ENCODE results near the gene FAM227B.

The FAM227B gene

DNA sequence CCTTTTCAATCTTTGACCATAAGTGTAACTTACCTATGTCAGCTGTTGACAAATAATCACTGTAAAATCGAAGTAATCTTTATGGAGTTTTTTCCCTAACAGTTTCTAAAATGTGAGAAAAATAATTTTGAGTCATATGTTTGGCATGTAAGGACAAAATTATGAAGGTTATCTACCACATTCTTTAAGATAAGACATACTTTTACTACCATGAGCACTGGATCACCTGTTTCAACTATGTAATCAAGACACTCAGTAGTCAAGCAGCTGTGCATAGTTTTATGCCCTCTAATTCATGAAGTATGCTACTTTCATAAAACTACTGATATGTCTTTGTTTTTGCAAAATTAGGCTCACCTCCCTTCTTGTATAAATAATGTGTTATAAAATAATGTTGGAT is 185.4 kb downstream of the FAM227B start:
- TF ChIP-seq, protein P1, sequence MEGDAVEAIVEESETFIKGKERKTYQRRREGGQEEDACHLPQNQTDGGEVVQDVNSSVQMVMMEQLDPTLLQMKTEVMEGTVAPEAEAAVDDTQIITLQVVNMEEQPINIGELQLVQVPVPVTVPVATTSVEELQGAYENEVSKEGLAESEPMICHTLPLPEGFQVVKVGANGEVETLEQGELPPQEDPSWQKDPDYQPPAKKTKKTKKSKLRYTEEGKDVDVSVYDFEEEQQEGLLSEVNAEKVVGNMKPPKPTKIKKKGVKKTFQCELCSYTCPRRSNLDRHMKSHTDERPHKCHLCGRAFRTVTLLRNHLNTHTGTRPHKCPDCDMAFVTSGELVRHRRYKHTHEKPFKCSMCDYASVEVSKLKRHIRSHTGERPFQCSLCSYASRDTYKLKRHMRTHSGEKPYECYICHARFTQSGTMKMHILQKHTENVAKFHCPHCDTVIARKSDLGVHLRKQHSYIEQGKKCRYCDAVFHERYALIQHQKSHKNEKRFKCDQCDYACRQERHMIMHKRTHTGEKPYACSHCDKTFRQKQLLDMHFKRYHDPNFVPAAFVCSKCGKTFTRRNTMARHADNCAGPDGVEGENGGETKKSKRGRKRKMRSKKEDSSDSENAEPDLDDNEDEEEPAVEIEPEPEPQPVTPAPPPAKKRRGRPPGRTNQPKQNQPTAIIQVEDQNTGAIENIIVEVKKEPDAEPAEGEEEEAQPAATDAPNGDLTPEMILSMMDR (IDR thresholded peaks at IDR 0.05; ENCODE audit: extremely low read depth, insufficient read depth, missing control alignments) = no peak
- in situ Hi-C loops (cut with MboI; ENCODE audit: low pct_unique_long_range_greater_than_20kb, low sequenced_read_pairs, unreplicated experiment) = no loop called here
- no peak for DNase-seq (ENCODE audit: low spot score)

DNA sequence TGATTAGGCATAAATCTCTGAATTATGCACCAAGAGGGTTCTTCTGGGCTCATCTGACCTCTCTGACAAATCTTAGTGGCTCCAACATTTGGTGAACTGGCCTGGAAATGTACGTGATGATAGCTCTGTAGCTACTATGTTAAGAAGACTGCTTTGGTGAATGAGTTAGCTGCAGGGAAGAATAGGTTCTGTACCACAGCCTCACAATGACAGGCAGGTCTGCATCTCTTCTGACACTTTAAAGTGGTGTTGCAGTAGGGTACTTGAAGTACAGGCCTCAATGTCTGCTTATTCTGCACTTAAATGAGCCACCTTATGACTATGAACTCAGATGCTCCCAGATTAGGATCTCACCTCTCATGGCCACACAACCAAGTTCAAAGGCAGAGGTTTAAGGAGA is 190.6 kb downstream of the FAM227B start:
- DNase-seq (ENCODE audit: low spot score) = no peak
- in situ Hi-C loops (cut with MboI; ENCODE audit: low pct_unique_long_range_greater_than_20kb, low sequenced_read_pairs, unreplicated experiment) = no loop called here
- TF ChIP-seq, protein P1 (IDR thresholded peaks at IDR 0.05; ENCODE audit: extremely low read depth, insufficient read depth, missing control alignments) = no peak

DNA sequence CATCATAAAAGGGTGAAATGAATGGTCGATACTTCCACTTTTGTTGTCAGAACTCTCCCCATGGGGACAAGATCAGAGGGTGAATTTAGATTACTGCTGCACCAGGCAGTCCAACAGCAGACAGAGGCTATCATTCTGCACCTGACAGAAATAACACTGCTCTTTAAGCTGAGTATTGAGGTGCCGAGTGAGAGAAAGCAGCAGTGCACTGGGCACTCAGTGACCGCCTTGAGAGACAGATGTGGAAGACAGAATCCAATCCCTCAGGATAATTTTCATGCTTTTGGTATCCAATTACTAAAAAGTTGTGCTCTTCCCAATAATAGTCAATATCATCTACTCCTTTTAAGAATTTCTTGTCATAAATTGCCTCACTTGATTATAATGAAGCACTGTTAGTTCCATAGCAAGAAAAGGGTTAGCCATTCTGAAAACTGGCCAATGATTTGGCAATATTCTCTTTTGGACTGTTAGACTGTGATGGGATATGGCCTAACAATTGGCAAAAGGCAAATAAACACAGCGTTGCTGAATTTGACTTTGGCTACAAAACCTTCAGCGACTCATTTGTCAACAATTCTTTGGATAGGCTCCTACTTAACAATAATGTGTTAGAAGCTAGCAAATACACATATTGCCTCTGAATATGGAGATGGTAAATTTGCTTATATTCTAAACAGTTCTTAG is 192.1 kb downstream of the FAM227B start:
- TF ChIP-seq, protein P1 (IDR thresholded peaks at IDR 0.05; ENCODE audit: extremely low read depth, insufficient read depth, missing control alignments) = no peak
- DNase-seq (ENCODE audit: low spot score) = no peak
- in situ Hi-C loops (cut with MboI; ENCODE audit: low pct_unique_long_range_greater_than_20kb, low sequenced_read_pairs, unreplicated experiment) = no loop called here

DNA sequence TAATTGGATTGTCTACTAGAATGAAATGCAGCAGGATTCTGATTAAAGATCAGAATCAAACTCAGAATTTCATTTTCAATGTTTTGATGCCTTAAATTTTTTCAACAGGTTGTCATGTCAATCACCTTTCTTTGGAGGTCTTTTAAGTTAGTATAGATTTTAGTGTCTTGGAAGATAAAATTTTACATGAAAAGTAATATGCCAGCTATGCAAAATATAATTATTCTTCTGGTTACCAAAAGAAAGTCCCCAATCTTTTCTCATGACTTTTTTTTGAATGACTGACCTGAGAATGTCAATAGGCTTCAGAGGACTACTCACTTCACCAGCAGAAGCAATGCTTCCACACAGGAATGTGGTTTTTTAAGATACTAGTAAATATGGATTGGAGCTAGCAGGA is 193.2 kb downstream of the FAM227B start:
- TF ChIP-seq, protein P1 (IDR thresholded peaks at IDR 0.05; ENCODE audit: extremely low read depth, insufficient read depth, missing control alignments) = no peak
- no peak for DNase-seq (ENCODE audit: low spot score)
- in situ Hi-C loops (cut with MboI; ENCODE audit: low pct_unique_long_range_greater_than_20kb, low sequenced_read_pairs, unreplicated experiment) = no loop called here

DNA sequence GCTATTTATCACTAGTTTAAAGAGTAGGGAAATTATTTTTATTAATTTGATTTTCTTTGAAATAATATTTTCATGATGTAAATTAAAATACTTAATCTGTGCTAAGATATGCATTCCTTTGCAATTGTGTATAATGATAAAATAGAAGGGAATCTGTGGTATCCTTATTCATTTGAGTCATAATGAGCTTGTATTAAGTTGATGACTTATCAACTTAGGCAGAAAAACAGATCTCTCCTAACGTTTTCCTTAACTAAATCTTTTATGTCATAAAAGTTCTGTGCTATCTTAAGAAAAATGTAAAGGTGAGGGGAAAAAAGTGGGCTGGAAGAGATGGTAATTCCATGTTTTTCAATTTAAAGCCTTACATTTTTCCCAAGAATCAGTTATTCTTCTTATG is 195.7 kb downstream of the FAM227B start:
- DNase-seq (ENCODE audit: low spot score) = no peak
- TF ChIP-seq, protein P1 (IDR thresholded peaks at IDR 0.05; ENCODE audit: extremely low read depth, insufficient read depth, missing control alignments) = no peak
- in situ Hi-C loops (cut with MboI; ENCODE audit: low pct_unique_long_range_greater_than_20kb, low sequenced_read_pairs, unreplicated experiment) = loop anchor here (25.0 kb wide), 3 partner anchors 188 to 1063 kb away; no protein-coding TSS in a partner anchor

DNA sequence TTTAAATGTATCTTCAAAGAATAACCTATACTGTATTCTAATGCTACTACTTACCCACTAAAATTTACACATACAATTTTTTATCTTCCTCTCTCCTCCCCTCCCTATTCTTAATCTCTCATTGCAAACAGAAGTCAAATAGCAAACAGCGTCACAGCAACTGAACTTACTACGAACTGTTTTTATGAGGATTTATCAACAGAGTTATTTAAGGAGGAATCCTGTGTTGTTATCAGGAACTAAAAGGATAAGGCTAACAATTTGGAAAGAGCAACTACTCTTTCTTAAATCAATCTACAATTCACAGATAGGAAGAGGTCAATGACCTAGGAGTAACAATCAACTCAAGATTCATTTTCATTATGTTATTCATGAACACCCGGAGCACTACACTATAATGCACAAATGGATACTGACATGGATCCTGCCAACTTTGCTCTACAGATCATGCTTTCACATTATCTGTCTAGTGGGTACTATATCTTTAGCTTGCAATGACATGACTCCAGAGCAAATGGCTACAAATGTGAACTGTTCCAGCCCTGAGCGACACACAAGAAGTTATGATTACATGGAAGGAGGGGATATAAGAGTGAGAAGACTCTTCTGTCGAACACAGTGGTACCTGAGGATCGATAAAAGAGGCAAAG is 196.6 kb downstream of the FAM227B start:
- DNase-seq (ENCODE audit: low spot score) = no peak
- in situ Hi-C loops (cut with MboI; ENCODE audit: low pct_unique_long_range_greater_than_20kb, low sequenced_read_pairs, unreplicated experiment) = loop anchor here (25.0 kb wide), 3 partner anchors 187 to 1062 kb away; no protein-coding TSS in a partner anchor
- TF ChIP-seq, protein P1 (IDR thresholded peaks at IDR 0.05; ENCODE audit: extremely low read depth, insufficient read depth, missing control alignments) = no peak
